ENCODE results near the gene CCDC27.

Gene CCDC27

GRCh38 chr1:3777647-3778589 is 25.7 kb downstream of the CCDC27 start:
- H3K27ac ChIP-seq = no peak overlapping the region
- TF ChIP-seq ZFX (IDR thresholded peaks at IDR 0.05; ENCODE audit: borderline replicate concordance) = no peak
- no peak for TF ChIP-seq CTCF (IDR thresholded peaks at IDR 0.05)

GRCh38 chr1:3778590-3779264 is 26.5 kb downstream of the CCDC27 start:
- no peak overlapping the region for H3K27ac ChIP-seq
- TF ChIP-seq ZFX (IDR thresholded peaks at IDR 0.05; ENCODE audit: borderline replicate concordance) = no peak
- no peak for TF ChIP-seq CTCF (IDR thresholded peaks at IDR 0.05)

- no peak overlapping the region for H3K27ac ChIP-seq
- TF ChIP-seq CTCF (IDR thresholded peaks at IDR 0.05) (no peak), ZFX (IDR thresholded peaks at IDR 0.05; ENCODE audit: borderline replicate concordance) (no peak)
Measured at GRCh38 chr1:3779265-3779911, 27.1 kb downstream of the CCDC27 start.

- TF ChIP-seq ZFX (IDR thresholded peaks at IDR 0.05; ENCODE audit: borderline replicate concordance) = no peak
- TF ChIP-seq CTCF (IDR thresholded peaks at IDR 0.05) = no peak
- H3K27ac ChIP-seq = no peak overlapping the region
Measured at GRCh38 chr1:3779912-3780416, 27.7 kb downstream of the CCDC27 start.

- no peak overlapping the region for H3K27ac ChIP-seq
- no peak for TF ChIP-seq ZFX (IDR thresholded peaks at IDR 0.05; ENCODE audit: borderline replicate concordance)
- no peak for TF ChIP-seq CTCF (IDR thresholded peaks at IDR 0.05)
Measured at GRCh38 chr1:3780901-3781300, 28.7 kb downstream of the CCDC27 start.

- no peak for TF ChIP-seq ZFX (IDR thresholded peaks at IDR 0.05; ENCODE audit: borderline replicate concordance)
- no peak for TF ChIP-seq CTCF (IDR thresholded peaks at IDR 0.05)
- H3K27ac ChIP-seq = no peak overlapping the region
Measured at GRCh38 chr1:3783651-3784474, 31.6 kb downstream of the CCDC27 start.

All from 22Rv1 (cell line).